ENCODE data around the gene ZNF256. TPM values are rescaled to one million over a fixed set of nuclear protein-coding genes. Genes with fewer than 3 reads are reported as not detected.
A peak's percentile ranks its signal among the peaks of the same experiment; 100 is the strongest.

Gene ZNF256
- total RNA-seq, 2 donors from 2014 or later, result 10.4 to 11.0 TPM

DNA sequence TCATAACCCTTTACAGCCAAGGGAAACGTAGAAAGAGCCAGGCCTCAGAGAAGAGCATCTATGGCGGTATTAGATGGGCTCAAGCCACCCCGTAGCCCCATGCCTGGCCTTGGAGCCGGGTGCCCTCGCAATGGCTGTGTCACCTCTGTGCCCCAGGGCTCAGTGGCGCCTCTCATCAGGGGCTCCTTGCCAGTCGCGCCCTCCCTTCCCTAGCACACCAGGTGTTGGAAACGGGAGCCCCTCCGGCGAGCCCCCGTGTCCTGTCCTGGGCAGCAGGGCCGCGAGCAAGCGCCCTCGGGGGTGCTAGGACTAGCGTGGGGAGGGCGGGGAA lies 453 bp downstream of the ZNF256 start:
- Mint-ChIP-seq H3K9me3 (peaks cover 74% of the 10 kb centered on the region), H3K27me3 (ENCODE audit: insufficient read depth) (peaks cover 8% of the 10 kb centered on the region), H3K4me3 (peak overlapping the region; percentile 90), H3K4me1 (peaks cover 9% of the 10 kb centered on the region), H3K27ac (no peak overlapping the region), H3K36me3 (ENCODE audit: low read depth) (peaks cover 37% of the 10 kb centered on the region)
- H3K36me3 ChIP-seq (ENCODE audit: control insufficient read depth, insufficient read depth, low read length), result peaks cover 33% of the 10 kb centered on the region
- no peak for TF ChIP-seq CTCF (conservative IDR thresholded peaks at IDR 0.05)
- H3K9ac ChIP-seq (ENCODE audit: extremely low read depth, low read length, poor library complexity, severe bottlenecking), result peak overlapping the region; percentile 80
- no peaks in the 10 kb centered on the region for H3K27me3 ChIP-seq (ENCODE audit: control insufficient read depth, insufficient read depth, low read length, poor library complexity, severe bottlenecking)
- H3K4me3 ChIP-seq (ENCODE audit: low read length), result peak overlapping the region; percentile 96
- peaks cover 46% of the 10 kb centered on the region for H3K9me3 ChIP-seq (ENCODE audit: control insufficient read depth, low read length)
- 1 to 4% methylated on average over 3 to 18 of the region's 18 CpGs for WGBS, 2 experiments (ENCODE audit: insufficient coverage in 1 of 2, insufficient read length in 1 of 2)
- H3K4me1 ChIP-seq (ENCODE audit: control insufficient read depth, insufficient read depth, low read length), result no peaks in the 10 kb centered on the region
- peak overlapping the region; percentile 72 for H3K27ac ChIP-seq (ENCODE audit: low read depth, low read length)
- no peak for DNase-seq

GRCh38 chr19:57946316-57946715 lies 1.2 kb downstream of the ZNF256 start:
- no peak for DNase-seq

DNA sequence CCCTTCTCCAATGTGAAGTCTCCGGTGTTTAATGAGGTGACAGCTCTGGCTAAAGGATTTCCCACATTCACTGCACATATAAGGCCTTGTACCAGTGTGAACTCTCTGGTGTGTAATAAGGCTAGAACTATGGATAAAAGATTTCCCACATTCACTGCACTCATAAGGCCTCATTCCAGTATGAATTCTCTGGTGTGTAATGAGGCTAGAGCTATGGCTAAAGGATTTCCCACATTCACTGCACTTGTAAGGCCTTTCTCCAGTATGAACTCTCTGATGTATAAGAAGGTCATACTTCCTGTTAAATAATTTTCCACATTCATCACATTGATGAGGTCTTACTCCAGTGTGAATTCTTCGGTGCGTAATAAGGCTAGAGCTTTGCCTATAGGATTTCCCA lies 5.9 kb downstream of the ZNF256 start:
- WGBS, 2 experiments (ENCODE audit: insufficient coverage in 1 of 2, insufficient read length in 1 of 2), result 86 to 97% methylated on average over 2 to 3 of the region's 3 CpGs
- Histone ChIP-seq H3K36me3 (ENCODE audit: control insufficient read depth, insufficient read depth, low read length) (peaks cover 67% of the 10 kb centered on the region), H3K4me3 (ENCODE audit: low read length) (no peak overlapping the region), H3K9me3 (ENCODE audit: control insufficient read depth, low read length) (peaks cover 60% of the 10 kb centered on the region), H3K9ac (ENCODE audit: extremely low read depth, low read length, poor library complexity, severe bottlenecking) (no peak overlapping the region), H3K4me1 (ENCODE audit: control insufficient read depth, insufficient read depth, low read length) (no peaks in the 10 kb centered on the region), H3K27ac (ENCODE audit: low read depth, low read length) (no peak overlapping the region), H3K27me3 (ENCODE audit: control insufficient read depth, insufficient read depth, low read length, poor library complexity, severe bottlenecking) (no peaks in the 10 kb centered on the region)
- Mint-ChIP-seq H3K4me1 (peaks cover 7% of the 10 kb centered on the region), H3K27me3 (ENCODE audit: insufficient read depth) (no peaks in the 10 kb centered on the region), H3K9me3 (peaks cover 78% of the 10 kb centered on the region), H3K4me3 (no peak overlapping the region), H3K27ac (no peak overlapping the region), H3K36me3 (ENCODE audit: low read depth) (peaks cover 77% of the 10 kb centered on the region)
- no peak for TF ChIP-seq CTCF (conservative IDR thresholded peaks at IDR 0.05)
- no peak for DNase-seq

More at GRCh38 chr19:57946316-57946715, 1.2 kb downstream of the ZNF256 start:
- peak overlapping the region; percentile 80 for H3K9ac ChIP-seq (ENCODE audit: extremely low read depth, low read length, poor library complexity, severe bottlenecking)
- 88 to 95% methylated on average over 2 of the region's 2 CpGs for WGBS, 2 experiments (ENCODE audit: insufficient coverage in 1 of 2, insufficient read length in 1 of 2)
- H3K27me3 ChIP-seq (ENCODE audit: control insufficient read depth, insufficient read depth, low read length, poor library complexity, severe bottlenecking), result no peaks in the 10 kb centered on the region
- H3K9me3 ChIP-seq (ENCODE audit: control insufficient read depth, low read length), result peaks cover 46% of the 10 kb centered on the region
- H3K36me3 Mint-ChIP-seq (ENCODE audit: low read depth), result peaks cover 45% of the 10 kb centered on the region
- peaks cover 40% of the 10 kb centered on the region for H3K36me3 ChIP-seq (ENCODE audit: control insufficient read depth, insufficient read depth, low read length)
- peak overlapping the region; percentile 96 for H3K4me3 ChIP-seq (ENCODE audit: low read length)
- TF ChIP-seq CTCF (conservative IDR thresholded peaks at IDR 0.05), result no peak
- H3K4me1 Mint-ChIP-seq, result peaks cover 9% of the 10 kb centered on the region
- no peak overlapping the region for H3K27ac ChIP-seq (ENCODE audit: low read depth, low read length)
- peaks cover 7% of the 10 kb centered on the region for H3K27me3 Mint-ChIP-seq (ENCODE audit: insufficient read depth)
- no peak overlapping the region for H3K27ac Mint-ChIP-seq
- no peaks in the 10 kb centered on the region for H3K4me1 ChIP-seq (ENCODE audit: control insufficient read depth, insufficient read depth, low read length)
- H3K4me3 Mint-ChIP-seq, result peak overlapping the region; percentile 90
- peaks cover 75% of the 10 kb centered on the region for H3K9me3 Mint-ChIP-seq

Measured in endodermal cell (in vitro differentiated cells).